ENCODE data around the gene PLXNB2.
"Not testable (repeated sequence)": the region's sequence is repeated elsewhere in the genome, so short reads cannot be mapped to it uniquely, and the experiment has no call there.

The PLXNB2 gene

DNA sequence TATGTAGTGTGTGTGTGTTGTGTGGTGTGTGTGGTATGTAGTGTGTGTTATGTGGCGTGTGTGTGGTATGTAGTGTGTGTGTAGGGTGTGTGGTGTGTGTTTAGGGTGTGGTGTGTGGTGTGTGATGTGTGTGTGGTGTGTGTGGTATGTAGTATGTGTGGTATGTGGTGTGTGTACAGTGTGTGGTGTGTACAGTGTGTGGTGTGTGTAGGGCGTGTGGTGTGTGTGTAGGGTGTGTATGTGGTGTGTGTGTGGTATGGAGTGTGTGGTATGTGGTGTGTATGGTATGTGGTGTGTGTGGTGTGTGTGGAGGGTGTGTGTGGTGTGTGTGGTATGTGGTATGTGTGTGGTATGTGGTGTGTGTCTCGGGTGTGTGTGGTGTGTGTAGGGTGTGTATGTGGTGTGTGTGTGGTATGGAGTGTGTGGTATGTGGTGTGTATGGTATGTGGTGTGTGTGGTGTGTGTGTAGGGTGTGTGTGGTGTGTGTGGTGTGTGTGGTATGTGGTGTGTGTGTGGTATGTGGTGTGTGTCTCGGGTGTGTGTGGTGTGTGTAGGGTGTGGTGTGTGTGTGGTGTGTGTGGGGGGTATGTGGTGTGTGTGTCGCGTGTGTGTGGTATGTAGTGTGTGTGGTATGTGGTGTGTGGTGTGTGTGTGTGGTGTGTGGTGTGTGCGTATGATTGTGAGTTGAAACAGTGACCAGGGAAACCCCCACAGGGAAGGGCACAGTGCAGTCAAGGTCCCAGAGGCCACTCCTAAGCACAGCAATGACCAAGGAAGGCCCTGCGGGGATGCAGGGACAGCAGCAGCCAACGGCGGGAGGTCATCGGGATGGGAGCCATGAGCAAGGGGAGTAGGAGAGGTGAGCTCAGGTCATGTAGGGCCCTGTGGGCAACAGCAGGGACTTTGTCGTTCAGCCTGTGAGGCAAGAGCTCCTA lies 32.8 kb upstream of the PLXNB2 start:
- no peak for TF ChIP-seq JUND (IDR thresholded peaks at IDR 0.05; ENCODE audit: low read depth)
- in situ Hi-C loops (cut with HindIII; ENCODE audit: low pct_unique_long_range_greater_than_20kb, low sequenced_read_pairs) = no loop called here
- peak in 1 of 2 experiments; percentile 41 for DNase-seq (ENCODE audit: low read depth in 1 of 2, low spot score in 1 of 2)

DNA sequence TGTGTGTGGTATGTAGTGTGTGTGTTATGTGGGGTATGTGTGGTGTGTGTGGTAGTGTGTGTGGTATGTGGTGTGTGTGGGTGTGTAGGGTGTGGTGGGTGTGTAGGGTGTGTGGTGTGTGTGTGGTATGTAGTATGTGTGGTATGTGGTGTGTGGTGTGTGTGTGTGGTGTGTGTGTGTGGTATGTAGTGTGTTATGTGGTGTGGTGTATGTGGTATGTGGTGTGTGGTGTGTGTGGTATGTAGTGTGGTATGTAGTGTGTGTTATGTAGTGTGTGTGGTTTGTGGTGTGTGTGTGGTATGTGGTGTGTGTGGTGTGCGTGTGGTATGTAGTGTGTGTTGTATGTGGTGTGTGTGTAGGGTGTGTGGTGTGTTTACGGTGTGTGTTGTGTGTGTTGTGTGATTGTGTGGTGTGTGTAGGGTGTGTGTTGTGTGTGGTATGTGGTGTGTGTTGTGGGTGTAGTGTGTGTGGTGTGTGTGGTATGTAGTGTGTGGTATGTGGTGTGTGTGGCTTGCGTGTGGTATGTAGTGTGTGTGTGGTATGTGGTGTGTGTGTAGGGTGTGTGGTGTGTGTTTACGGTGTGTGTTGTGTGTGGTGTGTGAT lies 31.5 kb upstream of the PLXNB2 start:
- no peak for DNase-seq (ENCODE audit: low read depth in 1 of 2, low spot score in 1 of 2)
- in situ Hi-C loops (cut with HindIII; ENCODE audit: low pct_unique_long_range_greater_than_20kb, low sequenced_read_pairs) = no loop called here

DNA sequence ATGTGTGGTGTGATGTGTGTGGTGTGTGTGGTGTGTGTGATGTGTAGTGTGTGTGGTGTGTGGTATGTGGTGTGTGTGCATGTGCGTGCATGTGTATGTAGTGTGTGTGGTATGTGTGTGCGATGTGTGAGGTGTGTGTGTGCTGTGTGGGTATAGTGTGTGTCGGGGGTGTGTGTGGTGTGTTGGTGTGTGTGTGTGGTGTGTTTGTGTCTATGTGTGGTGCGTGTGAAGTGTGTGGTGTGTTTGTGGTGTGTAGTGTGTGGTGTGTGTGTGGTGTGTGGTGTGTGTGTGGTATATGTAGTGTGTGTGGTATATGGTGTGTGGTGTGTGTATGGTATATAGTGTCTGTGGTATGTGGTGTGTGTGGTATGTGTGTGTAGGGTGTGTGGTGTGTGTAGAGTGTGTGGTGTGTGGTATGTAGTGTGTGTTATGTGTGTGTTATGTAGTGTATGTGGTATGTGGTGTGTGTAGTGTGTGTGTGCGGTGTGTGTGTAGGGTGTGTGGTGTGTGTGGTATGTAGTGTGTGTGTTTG lies 30.7 kb upstream of the PLXNB2 start:
- in situ Hi-C loops (cut with HindIII; ENCODE audit: low pct_unique_long_range_greater_than_20kb, low sequenced_read_pairs) = no loop called here
- no peak for TF ChIP-seq JUND (IDR thresholded peaks at IDR 0.05; ENCODE audit: low read depth)
- no peak for DNase-seq (ENCODE audit: low read depth in 1 of 2, low spot score in 1 of 2)

More for the DNA sequence above, 31.5 kb upstream of the PLXNB2 start:
- TF ChIP-seq JUND (IDR thresholded peaks at IDR 0.05; ENCODE audit: low read depth) = no peak

DNA sequence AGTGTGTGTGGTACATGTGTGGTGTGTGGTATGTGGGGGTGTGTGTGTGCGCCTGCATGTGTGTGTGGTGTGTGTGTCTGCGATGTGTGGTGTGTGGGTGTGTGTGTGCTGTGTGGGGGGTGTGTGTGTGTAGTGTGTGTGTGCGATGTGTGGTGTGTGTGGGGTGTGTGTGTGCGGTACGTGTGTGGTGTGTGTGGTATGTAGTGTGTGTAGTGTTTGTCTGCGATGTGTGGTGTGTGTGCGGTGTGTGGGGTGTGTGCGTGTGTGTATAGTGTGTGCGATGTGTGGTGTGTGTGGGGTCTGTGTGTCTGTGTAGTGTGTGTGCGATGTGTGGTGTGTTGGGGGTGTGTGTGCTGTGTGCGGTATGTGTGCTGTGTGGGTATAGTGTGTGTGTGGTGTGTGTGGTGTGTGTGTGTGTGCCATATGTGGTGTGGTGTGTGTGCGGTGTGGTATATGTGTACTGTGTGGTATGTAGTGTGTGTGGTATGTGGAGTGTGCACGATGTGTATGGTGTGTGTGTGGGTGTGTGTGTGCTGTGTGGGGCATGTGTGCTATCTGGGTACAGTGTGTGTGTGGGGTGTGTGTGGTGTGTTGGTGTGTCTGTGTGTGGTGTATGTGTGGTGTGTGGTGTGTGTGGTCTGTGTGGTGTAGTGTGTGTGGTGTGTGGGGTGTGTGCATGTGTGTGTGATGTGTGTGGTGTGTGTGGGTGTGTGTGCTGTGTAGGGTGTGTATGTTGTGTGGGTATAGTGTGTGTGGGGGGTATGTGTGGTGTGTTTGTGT lies 30.0 kb upstream of the PLXNB2 start:
- in situ Hi-C loops (cut with HindIII; ENCODE audit: low pct_unique_long_range_greater_than_20kb, low sequenced_read_pairs) = no loop called here
- TF ChIP-seq JUND (IDR thresholded peaks at IDR 0.05; ENCODE audit: low read depth) = no peak
- DNase-seq (ENCODE audit: low read depth in 1 of 2, low spot score in 1 of 2) = no peak

DNA sequence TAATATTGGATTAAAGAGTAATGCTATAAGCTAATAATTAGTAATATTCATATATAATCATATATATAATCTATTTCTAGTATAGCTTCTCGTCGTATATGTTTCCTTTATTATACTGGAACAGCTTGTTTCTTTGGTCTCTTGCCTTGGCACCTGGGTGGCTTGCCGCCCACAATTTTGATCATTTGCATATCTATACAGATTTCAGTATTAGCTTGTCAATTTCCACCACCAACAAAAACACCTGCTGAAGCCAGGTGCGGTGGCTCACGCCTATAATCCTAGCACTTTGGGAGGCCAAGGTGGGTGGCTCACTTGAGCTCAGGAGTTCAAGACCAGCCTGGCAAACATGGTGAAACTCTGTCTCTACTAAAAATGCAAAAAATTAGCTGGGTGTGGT lies 27.0 kb upstream of the PLXNB2 start:
- in situ Hi-C loops (cut with HindIII; ENCODE audit: low pct_unique_long_range_greater_than_20kb, low sequenced_read_pairs); DNase-seq (ENCODE audit: low read depth in 1 of 2, low spot score in 1 of 2): not testable (repeated sequence)

DNA sequence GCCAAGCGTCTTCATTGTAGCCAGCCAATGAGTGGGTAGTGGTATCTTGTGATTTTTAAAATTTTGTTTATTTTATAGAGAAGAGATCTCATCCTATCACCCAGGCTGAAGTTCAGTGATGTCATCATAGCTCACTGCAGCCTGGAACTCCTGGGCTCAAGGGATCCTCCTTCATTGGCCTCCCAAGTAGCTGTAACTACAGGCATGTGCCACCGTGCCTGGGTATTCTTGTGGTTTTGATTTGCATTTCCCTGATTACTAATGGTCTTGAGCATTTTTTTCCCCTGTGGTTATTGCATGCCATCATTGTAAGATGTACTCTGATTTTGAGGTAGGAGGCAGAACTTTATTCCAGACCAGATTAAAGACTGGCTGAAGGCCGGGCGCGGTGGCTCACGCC lies 21.8 kb upstream of the PLXNB2 start:
- no peak for DNase-seq (ENCODE audit: low read depth in 1 of 2, low spot score in 1 of 2)
- no peak for TF ChIP-seq JUND (IDR thresholded peaks at IDR 0.05; ENCODE audit: low read depth)
- in situ Hi-C loops (cut with HindIII; ENCODE audit: low pct_unique_long_range_greater_than_20kb, low sequenced_read_pairs) = no loop called here

DNA sequence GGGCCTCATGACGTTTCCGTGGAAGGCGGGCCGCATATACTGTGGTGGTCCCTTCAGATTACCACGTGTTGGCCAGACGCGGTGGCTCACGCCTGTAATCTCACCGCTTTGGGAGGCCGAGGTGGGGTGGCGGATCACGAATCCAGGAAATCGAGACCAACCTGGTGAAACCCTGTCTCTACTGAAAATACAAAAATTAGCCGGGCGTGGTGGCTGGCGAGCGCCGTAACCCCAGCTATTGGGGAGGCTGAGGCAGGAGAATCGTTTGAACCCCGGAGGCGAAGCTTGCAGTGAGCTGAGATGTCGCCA lies 20.2 kb upstream of the PLXNB2 start:
- no peak for TF ChIP-seq JUND (IDR thresholded peaks at IDR 0.05; ENCODE audit: low read depth)
- no peak for DNase-seq (ENCODE audit: low read depth in 1 of 2, low spot score in 1 of 2)
- in situ Hi-C loops (cut with HindIII; ENCODE audit: low pct_unique_long_range_greater_than_20kb, low sequenced_read_pairs) = no loop called here

DNA sequence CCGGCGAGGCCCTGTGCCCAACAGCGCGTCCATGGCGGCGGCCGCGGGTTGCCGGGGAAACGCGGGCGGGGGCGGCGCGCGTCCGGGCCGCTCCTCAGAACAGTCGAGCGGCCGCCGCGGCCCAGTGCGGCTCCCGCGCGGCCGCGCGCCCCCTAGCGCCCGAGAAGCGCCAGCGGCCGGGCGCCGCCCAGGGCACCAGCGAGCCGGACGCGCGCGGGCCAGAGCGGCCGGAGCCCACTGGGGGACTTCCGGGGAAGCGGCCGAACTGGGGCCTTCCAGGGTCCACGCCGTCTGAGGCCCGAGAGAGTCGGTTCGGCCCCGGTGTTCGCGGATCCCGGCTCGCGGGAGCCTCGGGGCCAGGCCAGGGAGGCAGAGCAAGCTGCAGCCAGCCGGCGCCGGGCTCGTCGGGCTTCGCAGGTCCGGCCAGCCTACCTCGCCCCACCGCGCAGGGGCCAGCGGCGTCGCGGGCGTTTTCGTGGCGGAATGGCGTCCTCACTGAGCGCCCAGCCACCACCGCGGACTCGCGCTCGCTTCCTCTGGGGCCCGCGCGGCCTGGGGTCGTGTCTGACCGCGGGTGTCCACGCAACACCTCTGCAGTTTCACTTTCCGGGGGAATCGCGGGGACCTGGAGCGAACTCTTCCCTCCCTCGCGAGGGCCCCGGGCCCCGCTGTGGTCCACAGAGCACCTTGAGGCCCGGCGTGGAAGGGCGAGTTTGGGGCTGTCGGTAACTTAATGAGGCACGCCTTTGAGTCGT lies 19.7 kb upstream of the PLXNB2 start, which contains the start of gene DENND6B:
Gene DENND6B, minus strand, starts transcription at position 57 of the 755 bp plus-strand sequence. Its CDS starts 24 bp downstream, at position 33.
- TF ChIP-seq JUND (IDR thresholded peaks at IDR 0.05; ENCODE audit: low read depth) = no peak
- in situ Hi-C loops (cut with HindIII; ENCODE audit: low pct_unique_long_range_greater_than_20kb, low sequenced_read_pairs) = no loop called here
- peak; percentile 69 to 80 for DNase-seq (ENCODE audit: low read depth in 1 of 2, low spot score in 1 of 2)

DNA sequence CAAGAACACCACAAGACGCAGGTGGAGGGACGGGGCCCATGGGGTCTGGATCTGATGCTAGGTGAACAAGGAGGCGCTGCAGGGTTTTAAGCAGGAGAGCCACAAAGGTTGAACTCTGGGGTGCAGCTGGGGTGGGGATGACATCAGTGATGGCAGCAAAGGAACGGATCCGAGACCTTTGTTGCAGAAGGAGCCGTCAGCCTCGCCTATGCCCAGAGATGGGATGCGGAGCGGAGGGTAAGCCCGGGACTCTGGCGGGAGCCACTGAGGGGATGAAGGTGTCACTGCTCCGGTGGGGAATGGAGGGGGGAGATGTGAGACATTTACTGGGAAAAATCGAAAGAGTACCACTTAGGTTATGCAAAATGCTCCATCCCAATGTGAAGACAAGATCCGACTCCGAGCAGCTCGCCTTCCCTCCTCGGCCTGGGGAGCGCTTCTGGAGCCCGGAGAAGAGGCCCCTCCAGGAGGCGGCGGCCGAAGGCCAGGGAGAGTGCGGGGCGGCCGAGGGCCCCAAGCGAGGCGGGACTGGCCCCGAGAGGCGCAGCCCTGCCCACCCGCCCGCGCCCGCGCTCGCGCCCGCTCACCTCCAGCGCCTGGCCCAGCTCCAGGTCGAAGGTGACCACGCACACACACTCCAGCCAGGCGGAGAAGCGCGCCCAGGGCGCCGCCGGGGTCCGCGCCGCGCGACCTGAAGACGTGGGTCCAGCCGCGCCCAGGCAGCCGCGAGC lies 18.9 kb upstream of the PLXNB2 start:
- no peak for DNase-seq (ENCODE audit: low read depth in 1 of 2, low spot score in 1 of 2)
- in situ Hi-C loops (cut with HindIII; ENCODE audit: low pct_unique_long_range_greater_than_20kb, low sequenced_read_pairs) = no loop called here
- no peak for TF ChIP-seq JUND (IDR thresholded peaks at IDR 0.05; ENCODE audit: low read depth)

DNA sequence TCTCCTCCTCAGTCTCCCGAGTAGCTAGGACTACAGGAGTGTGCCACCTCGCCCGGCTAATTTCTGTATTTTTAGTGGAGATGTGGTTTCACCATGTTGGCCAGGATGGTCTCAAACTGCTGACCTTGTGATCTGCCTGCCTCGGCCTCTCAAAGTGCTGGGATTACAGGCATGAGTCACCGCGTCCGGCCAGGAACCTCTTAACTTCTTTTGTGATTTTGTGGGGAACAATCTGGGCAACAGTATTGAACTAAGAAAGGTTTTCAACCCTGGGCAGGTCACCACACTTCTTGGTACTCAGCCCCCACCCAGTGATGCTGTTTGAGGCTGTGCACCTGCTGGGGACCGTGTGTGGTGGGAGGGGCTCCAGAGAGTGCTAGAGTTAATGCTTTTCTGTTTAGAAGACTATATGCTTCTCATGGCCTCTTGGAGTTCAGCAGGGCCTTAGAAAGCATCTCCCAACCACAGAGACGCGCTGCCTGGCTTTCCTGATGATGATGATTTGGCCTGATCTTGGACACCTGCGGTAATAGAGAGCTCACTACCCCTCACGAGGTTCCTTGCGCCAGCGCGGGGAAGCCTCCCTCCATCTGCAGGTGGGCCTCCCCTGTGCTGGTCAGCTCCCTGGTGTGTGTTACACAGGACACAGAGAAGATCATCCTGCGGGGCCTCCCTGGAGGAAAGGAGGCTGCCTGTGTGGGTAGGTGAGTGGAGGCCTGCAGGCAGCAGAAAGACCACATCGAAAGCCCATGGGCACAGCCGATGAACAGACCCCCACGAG lies 18.2 kb upstream of the PLXNB2 start:
- no peak for DNase-seq (ENCODE audit: low read depth in 1 of 2, low spot score in 1 of 2)
- TF ChIP-seq JUND (IDR thresholded peaks at IDR 0.05; ENCODE audit: low read depth) = no peak
- in situ Hi-C loops (cut with HindIII; ENCODE audit: low pct_unique_long_range_greater_than_20kb, low sequenced_read_pairs) = no loop called here

DNA sequence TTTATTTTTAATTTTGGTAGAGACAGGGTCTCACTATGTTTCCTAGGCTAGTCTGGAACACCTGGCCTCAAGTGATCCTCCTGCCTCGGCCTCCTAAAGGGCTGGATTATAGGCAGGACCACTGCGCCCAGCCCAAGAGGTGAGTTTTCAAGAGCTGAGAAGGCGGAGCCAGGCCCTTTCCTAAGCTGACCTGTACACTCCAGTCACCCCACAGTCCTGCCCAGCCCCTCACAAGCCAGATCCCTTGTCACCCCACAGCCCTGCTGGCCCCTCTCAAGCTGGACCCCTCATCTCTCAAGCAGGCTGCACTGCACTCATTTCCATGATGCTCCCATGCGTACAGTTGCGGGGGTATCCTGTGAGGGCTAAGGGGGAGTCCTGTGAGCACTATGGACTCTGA lies 16.5 kb upstream of the PLXNB2 start:
- in situ Hi-C loops (cut with HindIII; ENCODE audit: low pct_unique_long_range_greater_than_20kb, low sequenced_read_pairs) = no loop called here
- no peak for DNase-seq (ENCODE audit: low read depth in 1 of 2, low spot score in 1 of 2)
- TF ChIP-seq JUND (IDR thresholded peaks at IDR 0.05; ENCODE audit: low read depth) = no peak

DNA sequence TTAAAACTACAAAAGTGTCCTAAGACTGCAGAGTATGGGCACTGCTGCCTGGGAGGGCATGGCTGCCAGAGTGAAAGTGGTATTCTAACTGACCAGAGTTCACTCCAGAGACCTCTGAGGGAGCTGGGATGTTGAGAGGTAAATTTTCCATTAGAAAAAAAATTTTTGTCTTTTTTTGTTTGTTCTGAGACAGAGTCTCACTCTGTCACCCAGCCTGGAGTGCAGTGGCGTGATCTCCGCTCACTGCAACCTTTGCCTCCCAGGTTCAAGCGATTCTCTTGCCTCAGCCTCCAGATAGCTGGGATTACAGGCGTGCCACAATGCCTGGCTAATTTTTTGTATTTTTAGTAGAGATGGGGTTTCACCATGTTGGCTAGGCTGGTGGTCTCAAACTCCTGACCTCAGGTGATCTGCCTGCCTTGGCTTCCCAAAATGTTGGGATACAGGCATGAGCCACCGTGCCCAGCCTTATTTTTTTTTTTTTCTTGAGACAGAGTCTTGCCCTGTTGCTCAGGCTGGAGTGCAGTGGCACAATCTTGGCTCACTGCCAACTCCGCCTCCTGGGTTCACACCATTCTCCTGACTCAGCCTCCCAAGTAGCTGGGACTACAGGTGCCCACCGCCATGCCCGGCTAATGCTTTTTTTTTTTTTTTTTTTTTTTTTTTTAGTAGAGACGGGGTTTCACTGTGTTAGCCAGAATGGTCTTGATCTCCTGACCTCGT lies 15.1 kb upstream of the PLXNB2 start:
- in situ Hi-C loops (cut with HindIII; ENCODE audit: low pct_unique_long_range_greater_than_20kb, low sequenced_read_pairs); DNase-seq (ENCODE audit: low read depth in 1 of 2, low spot score in 1 of 2): not testable (repeated sequence)

All from T47D (cell line).